Endodermal cell (in vitro differentiated cells): ENCODE results near the gene KCNS3. TPM values are rescaled to one million over a fixed set of nuclear protein-coding genes. Genes with fewer than 3 reads are reported as not detected.

Experiments
- DNase-seq: peaks from one replicate; pipeline ENCODE4 v3.0.0-alpha.2; 2017
- H3K27ac ChIP-seq: 2 replicates; pipeline ENCODE4 v1.5.1; 2013; ENCODE audit warnings: mild to moderate bottlenecking, low read depth, low read length, moderate library complexity
- H3K27me3 ChIP-seq: 2 replicates; pipeline ENCODE4 v1.6.1; 2013; ENCODE audit warnings: mild to moderate bottlenecking, low read length, moderate library complexity; ENCODE audit not compliant: insufficient read depth, control insufficient read depth, poor library complexity, severe bottlenecking
- H3K36me3 ChIP-seq: 2 replicates; pipeline ENCODE4 v1.7.0; 2013; ENCODE audit warnings: mild to moderate bottlenecking, low read length, moderate library complexity; ENCODE audit not compliant: control insufficient read depth, insufficient read depth
- H3K4me1 ChIP-seq: one replicate; pipeline ENCODE4 v1.7.0; 2013; ENCODE audit warnings: low read length; ENCODE audit not compliant: control insufficient read depth, insufficient read depth
- H3K4me3 ChIP-seq: 2 replicates; pipeline ENCODE4 v1.5.1; 2013; ENCODE audit warnings: mild to moderate bottlenecking, low read length, moderate library complexity
- H3K9ac ChIP-seq: 2 replicates; pipeline ENCODE4 v1.6.1; 2013; ENCODE audit warnings: mild to moderate bottlenecking, low read length, moderate library complexity; ENCODE audit not compliant: poor library complexity, severe bottlenecking; ENCODE audit errors: extremely low read depth
- H3K9me3 ChIP-seq: 2 replicates; pipeline ENCODE4 v1.6.1; 2013; ENCODE audit warnings: mild to moderate bottlenecking, low read length, moderate library complexity; ENCODE audit not compliant: control insufficient read depth
- H3K27ac Mint-ChIP-seq: 2 replicates; pipeline ENCODE4 v1.8.0; 2020; ENCODE audit warnings: mixed read lengths
- H3K27me3 Mint-ChIP-seq: 2 replicates; pipeline ENCODE4 v1.8.0; 2021; ENCODE audit warnings: mild to moderate bottlenecking, mixed read lengths; ENCODE audit not compliant: insufficient read depth
- H3K36me3 Mint-ChIP-seq: 2 replicates; pipeline ENCODE4 v1.8.0; 2020; ENCODE audit warnings: low read depth, mixed read lengths
- H3K4me1 Mint-ChIP-seq: 2 replicates; pipeline ENCODE4 v1.8.0; 2020; ENCODE audit warnings: mixed read lengths
- H3K4me3 Mint-ChIP-seq: 2 replicates; pipeline ENCODE4 v1.8.0; 2020; ENCODE audit warnings: mild to moderate bottlenecking, moderate library complexity, mixed read lengths
- H3K9me3 Mint-ChIP-seq: 2 replicates; pipeline ENCODE4 v1.8.0; 2020; ENCODE audit warnings: mild to moderate bottlenecking, mixed read lengths
- CTCF ChIP-seq: fragments of 200-600 bp; sonication (generic); conservative IDR thresholded peaks from 2 replicates; pipeline ENCODE4 v1.5.0; 2021; ENCODE audit warnings: antibody characterized with exemption, mild to moderate bottlenecking
- WGBS, 2 experiments: methylation state at CpG; one replicate each; pipeline versions ENCODE4 v1.1.5 to v1.1.7; 2013; ENCODE audit warnings: missing lambda C conversion rate in 2 of 2, mixed read lengths in 1 of 2; ENCODE audit not compliant: insufficient coverage in 1 of 2, insufficient read length in 1 of 2; 5-methylcytosine and 5-hydroxymethylcytosine counted together
- total RNA-seq, 2 donors: library from RNA; stranded (reverse); fragmentation: NEBNext Ultra II Directional in 1 of 2; extraction: Animal tissue kit (Norgen Biotek cat#: 25700) in 1 of 2; gene quantifications; 2 replicates in 1 of 2; 3 replicates in 1 of 2; pipeline ENCODE4 v1.2.1, GENCODE V29; 2021

KCNS3 gene
- total RNA-seq, 2 donors from 2014 or later = 10.7 to 11.1 TPM

GRCh38 chr2:17849275-17849674 lies 29.2 kb upstream of the KCNS3 start:
- no peak overlapping the region for H3K27ac ChIP-seq
- Mint-ChIP-seq H3K4me1 (peaks cover 30% of the 10 kb centered on the region), H3K27me3 (peaks cover 7% of the 10 kb centered on the region), H3K36me3 (no peaks in the 10 kb centered on the region), H3K9me3 (no peaks in the 10 kb centered on the region), H3K27ac (no peak overlapping the region), H3K4me3 (no peak overlapping the region)
- no peaks in the 10 kb centered on the region for H3K27me3 ChIP-seq
- H3K9me3 ChIP-seq = no peaks in the 10 kb centered on the region
- no peak for DNase-seq
- no peak overlapping the region for H3K4me3 ChIP-seq
- H3K4me1 ChIP-seq = no peaks in the 10 kb centered on the region
- H3K36me3 ChIP-seq = no peaks in the 10 kb centered on the region
- H3K9ac ChIP-seq = no peak overlapping the region
- no peak for TF ChIP-seq CTCF
- WGBS, 2 experiments = 89 to 95% methylated on average over 2 to 5 of the region's 5 CpGs

- H3K4me3 ChIP-seq = no peak overlapping the region
- no peak for DNase-seq
- peaks cover 7% of the 10 kb centered on the region for H3K27me3 Mint-ChIP-seq
- no peaks in the 10 kb centered on the region for H3K9me3 Mint-ChIP-seq
- H3K27ac ChIP-seq = no peak overlapping the region
- no peaks in the 10 kb centered on the region for H3K36me3 ChIP-seq
- H3K27ac Mint-ChIP-seq = no peak overlapping the region
- H3K27me3 ChIP-seq = no peaks in the 10 kb centered on the region
- no peak overlapping the region for H3K4me3 Mint-ChIP-seq
- no peaks in the 10 kb centered on the region for H3K36me3 Mint-ChIP-seq
- peaks cover 29% of the 10 kb centered on the region for H3K4me1 Mint-ChIP-seq
- H3K4me1 ChIP-seq = no peaks in the 10 kb centered on the region
- no peaks in the 10 kb centered on the region for H3K9me3 ChIP-seq
- no peak overlapping the region for H3K9ac ChIP-seq
- no peak for TF ChIP-seq CTCF
- 91 to 97% methylated on average over 4 of the region's 4 CpGs for WGBS, 2 experiments
These were observed 28.3 kb upstream of the KCNS3 start for GRCh38 chr2:17850151-17850550.

GRCh38 chr2:17851731-17852585 lies 26.5 kb upstream of the KCNS3 start:
- H3K9me3 Mint-ChIP-seq = no peaks in the 10 kb centered on the region
- H3K27ac Mint-ChIP-seq = no peak overlapping the region
- H3K27me3 Mint-ChIP-seq = peaks cover 7% of the 10 kb centered on the region
- no peaks in the 10 kb centered on the region for H3K9me3 ChIP-seq
- peaks cover 6% of the 10 kb centered on the region for H3K27me3 ChIP-seq
- TF ChIP-seq CTCF = peak; percentile 97
- no peaks in the 10 kb centered on the region for H3K36me3 ChIP-seq
- no peaks in the 10 kb centered on the region for H3K36me3 Mint-ChIP-seq
- H3K27ac ChIP-seq = no peak overlapping the region
- WGBS, 2 experiments = 42 to 59% methylated on average over 7 to 9 of the region's 9 CpGs
- peak; percentile 82 for DNase-seq
- no peaks in the 10 kb centered on the region for H3K4me1 ChIP-seq
- H3K4me3 ChIP-seq = no peak overlapping the region
- no peak overlapping the region for H3K4me3 Mint-ChIP-seq
- H3K4me1 Mint-ChIP-seq = peaks cover 27% of the 10 kb centered on the region
- no peak overlapping the region for H3K9ac ChIP-seq
